CD1c-positive myeloid dendritic cell (primary cell): ENCODE results near the gene CLEC16A.
A peak's percentile ranks its signal among the peaks of the same experiment; 100 is the strongest.
"Not testable (repeated sequence)": the region's sequence is repeated elsewhere in the genome, so short reads cannot be mapped to it uniquely, and the experiment has no call there.

Source experiments
- DNase-seq: peaks from one replicate; pipeline ENCODE4 v3.0.0-alpha.2; 2016; ENCODE audit errors: extremely low spot score

Gene CLEC16A

DNA sequence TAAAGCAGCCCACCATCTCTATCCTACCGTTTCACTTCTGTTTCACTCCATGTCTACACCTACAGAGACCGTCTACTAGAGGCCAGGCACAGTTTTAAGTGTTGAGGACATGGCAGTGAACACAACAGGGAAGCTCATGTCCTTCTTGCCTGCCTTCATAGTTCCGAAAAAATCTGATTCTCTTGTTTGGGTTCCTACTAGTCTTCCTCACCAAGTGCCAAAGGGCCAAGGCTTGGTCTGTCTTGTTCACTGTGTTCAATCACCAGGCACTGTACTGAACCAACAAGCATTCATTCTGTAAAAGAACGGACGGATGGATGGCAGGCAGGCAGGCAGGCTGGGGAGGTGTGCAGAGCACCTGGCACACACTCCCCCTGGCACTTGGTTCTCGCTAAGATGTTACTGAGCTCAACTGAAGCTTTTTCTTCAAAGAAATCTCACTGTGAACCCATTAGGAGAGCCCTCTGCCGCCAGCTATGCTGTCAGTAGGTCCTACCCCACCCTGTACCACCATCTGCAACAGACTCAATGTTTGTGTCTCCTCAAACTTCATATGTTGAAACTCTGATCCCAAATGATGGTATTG, 4.6 kb upstream of the CLEC16A start:
- no peak for DNase-seq

DNA sequence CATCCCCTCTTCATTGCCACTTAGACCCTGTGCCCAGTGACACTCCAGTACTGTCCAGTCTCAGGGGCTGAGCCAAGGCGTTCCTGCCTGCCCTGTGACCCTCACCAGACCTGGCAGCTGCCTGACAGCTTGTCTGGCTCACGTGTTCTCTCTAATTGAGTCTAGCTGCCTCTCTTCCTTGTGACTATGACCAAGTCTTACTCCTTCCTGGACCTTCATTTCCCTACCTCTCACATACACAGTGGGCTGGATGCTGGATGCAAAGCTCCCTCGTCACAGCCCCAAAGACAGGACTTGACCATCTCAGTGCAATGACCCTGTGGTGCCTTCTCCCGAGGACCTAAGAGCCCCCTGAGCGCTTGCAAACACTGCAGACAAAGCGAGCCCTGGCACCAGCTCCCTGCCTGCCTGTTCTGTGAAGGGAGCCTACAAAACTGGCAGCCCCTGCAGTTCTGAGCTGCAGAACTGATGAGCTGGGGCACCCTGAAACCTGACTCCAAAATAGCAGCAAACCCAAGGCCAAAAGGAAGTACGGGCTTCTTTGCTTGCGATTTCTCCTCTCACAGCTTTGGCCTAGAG, 3.8 kb upstream of the CLEC16A start:
- DNase-seq = no peak

DNA sequence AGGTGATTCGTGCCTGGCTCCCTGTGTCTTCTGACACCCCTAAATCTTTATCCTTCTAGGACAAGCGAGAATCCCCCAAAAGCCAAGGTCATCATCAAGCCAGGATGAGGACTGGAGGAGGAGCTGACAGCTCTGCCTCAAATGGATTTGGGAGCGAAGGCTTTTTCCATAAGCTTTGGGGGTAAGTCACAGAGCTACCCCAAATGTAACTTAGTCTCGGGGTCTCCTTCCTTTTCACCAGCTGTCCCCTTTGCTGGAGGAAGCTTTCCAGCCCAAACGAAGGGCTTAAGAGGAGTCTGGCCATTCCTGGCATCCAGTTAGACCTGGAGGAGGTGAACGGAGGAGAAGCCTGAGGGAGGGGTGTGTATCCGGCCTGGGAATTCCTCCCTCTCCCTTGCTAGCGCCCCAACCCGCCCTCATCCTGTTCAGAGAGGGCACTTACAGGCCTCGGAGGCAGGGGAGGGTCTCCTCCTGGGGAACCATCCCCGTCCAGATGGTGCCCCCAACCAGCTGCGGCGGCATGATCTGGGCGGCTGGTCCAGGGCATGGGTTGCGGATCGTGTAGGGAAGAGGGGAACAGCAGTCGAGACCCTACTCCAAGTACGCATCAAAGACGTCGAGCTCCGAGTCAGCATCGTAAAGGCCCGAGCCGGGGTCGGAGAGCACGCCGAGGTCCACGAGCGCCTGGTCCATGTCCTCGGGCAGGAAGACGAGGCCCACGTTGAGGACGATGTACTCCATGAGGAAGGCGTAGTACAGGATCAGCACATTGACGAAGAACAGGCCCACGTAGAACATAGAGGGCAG, 3.0 kb upstream of the CLEC16A start:
- no peak for DNase-seq

DNA sequence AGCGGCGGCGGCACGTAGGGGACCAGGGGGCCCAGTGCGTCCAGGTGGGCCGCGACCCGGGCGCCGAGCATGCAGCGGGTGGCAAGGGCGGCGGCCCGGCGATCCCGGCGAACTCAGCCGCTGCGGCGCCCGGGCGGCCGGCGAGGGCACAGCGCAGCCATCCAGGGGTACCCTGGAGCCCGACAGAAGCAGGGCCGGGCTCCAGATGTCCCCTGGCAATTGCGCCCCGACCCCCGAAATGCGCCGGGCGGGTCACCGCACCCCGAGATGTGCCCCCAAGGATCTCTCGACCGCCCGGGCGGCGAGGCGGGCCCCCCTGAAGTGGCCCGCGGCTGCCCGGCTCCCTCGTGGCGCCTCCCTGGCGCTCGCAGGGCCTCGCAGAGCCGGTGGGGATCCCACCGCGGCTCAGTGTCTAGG, 2.4 kb upstream of the CLEC16A start:
- DNase-seq = not testable (repeated sequence)

DNA sequence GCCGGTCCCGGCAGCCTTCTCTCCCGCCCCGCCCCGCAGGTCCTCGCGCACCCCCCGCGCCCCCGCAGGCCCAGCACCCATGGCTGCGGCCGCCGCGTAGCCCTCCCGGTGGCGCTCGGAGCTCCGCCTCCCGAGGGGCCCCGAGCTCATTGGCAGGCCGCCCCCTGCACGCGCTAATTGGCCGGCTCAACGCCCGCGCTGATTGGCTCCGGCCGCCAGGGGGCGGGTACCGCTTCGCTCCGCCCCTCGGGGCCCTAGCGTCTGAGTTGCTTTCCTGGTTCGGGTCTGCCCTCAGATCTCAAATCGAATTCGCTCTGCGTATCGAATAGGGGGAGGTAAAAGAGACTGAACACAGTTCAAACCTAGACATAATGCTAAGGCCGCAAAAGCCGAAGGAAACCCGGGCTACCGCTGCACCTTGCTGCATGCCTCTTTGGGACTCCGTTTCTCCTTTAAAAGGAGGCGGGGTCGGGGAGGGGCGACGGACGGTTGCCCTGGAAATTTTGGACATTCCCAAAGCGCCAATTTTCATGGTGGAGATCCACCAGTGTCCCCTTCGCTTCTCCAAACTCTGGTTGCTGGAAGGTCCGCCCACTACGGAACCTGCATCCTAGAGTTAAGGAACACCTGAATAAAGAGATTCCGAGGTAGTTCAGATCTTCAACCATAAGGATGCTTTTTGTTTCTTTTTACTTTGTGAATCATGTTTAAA, 1.9 kb upstream of the CLEC16A start, which contains the start of gene DEXI:
TSS of gene DEXI (minus strand) at position 117 of the 712 bp plus-strand sequence. CDS start 463 bp downstream, outside the sequence.
- peak; percentile 97 for DNase-seq

DNA sequence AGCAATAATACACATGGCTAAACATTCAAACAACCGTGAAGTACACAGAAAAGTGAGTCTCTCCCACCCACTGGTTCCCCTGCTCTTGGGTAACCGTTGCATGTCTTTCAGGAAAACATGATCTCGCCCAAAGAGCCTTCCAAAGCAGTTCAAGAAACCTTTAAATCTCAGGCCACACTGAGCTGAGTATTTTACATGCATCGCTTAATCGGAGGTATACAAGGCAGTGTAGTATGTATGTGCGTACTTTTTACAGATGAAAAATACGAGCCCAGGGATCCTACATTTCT, 1.4 kb upstream of the CLEC16A start:
- DNase-seq = peak; percentile 48

DNA sequence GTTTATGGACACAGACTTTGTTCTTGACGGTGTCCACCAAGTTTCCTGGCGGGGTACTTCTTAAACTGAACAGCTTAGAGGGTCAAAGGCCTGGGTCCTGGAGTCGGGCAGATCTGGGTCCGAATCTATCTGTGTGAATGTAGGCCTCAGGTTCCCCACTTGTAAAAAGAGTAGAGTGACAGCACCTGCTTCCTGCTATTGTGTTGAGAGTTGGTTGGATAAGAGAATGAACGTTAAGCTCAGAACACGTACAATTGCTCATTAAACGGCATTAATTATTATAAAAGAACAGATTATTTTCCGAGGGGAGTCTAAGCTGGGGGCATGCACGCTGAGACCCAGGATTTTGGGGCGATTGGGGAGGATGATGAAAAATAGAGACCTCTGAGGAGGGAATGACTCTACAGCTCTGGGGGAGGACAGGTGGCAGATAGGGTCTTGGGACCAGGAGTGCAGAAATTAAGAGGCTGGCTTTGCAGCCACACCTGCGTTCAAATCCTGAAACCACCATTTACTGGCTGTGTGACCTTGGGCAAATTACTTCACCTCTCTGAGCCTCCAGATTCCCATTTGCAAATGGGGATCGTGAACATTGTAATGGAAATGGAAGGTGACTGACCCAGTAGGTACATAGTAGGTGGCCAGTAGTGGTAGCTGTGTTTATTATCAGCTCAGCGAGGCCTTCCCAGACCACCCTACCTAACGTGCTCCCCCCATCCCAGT, 862 bp downstream of the CLEC16A start:
- DNase-seq = no peak

DNA sequence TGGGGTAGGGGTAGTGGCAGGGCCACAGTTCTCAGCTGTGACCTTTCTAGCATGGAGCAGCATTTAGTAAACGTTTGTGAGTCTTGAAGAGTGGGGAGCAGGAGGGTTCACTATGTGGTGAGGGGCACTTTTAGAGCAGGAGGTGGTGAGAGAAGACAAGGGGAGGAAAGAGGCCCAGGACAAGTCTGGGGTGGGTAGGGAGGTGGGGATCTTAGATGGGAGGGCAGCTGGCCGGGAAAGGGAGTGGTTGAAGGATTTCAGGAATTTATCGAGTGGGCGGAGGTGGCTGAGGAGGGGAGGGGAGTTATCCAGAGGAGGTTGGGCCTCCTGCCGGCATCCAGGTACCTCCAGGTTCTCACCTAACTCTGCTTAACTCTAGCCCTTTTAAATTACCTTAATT, 1.9 kb downstream of the CLEC16A start:
- DNase-seq = no peak

DNA sequence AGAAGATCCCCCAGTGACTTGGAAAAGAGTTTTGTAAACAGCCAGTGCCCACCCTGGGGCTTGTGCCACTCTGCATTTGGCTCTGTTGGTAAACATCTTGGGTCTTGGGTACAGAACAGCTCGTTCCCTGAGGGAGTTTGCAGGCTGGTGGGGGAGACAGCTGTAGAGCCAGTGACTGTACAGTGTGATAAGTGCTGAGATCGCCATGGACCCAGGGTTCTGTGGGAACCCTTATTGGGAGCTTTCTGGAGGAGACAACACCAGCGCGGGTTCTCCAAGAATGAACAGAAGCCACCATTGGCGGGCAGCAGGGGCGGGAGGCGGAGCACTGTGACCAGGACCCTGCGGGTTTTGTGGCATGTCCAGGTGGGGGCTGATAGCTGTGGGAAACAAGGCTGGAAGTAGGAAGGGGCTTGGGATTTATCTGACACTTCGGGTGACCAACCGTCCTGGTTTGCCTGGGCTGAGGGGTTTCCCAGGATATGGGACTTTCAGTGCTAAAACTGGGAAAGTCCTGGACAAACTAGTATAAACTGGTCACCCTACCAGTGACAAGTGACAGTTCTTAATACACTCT, 2.9 kb downstream of the CLEC16A start:
- no peak for DNase-seq

DNA sequence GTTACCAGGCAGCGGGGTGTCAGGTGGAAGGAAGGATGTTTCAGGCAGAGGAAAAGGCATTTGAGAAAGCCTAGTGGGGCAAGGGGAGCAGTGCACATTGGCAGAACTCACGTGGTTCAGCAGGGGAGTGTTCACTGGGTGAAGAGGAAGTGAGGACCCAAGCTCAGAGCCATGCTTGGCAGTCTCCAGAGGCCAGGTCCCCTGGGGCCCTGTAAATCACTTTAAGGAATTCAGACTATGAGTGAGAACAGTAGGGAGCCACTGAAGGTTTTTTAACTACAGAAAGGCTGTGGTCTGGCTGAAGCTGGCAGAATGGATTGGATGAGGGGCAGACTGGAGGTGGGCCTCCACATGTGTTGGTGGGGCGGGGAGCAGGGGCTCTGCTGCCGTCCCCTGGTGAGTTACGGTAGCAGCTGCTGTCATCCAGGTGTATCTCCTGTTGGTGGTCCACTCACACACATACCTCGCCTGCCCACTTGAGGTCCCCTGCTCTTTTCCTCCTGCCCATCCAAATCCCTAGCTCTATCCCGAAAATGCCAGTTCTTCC, 5.1 kb downstream of the CLEC16A start:
- peak; percentile 79 for DNase-seq

DNA sequence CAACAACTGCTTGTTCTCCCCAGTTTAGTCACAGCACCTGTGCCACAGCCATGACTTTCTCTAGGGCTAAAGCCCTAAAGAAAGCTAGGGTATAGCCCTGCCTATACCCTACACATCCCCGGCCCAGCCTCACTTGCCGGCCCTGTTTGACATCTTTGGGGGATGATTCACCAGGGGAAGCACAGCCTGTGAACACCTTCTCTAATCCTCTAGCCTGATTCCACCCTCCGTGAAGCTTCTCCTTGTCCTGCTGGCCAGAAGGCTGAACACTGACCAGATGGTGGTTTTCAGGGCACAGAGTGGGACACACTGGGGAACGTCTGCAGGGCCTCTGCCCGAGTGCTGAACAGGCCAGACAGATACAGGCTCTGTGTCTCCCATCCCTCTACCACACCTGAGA, 6.0 kb downstream of the CLEC16A start:
- DNase-seq = no peak

DNA sequence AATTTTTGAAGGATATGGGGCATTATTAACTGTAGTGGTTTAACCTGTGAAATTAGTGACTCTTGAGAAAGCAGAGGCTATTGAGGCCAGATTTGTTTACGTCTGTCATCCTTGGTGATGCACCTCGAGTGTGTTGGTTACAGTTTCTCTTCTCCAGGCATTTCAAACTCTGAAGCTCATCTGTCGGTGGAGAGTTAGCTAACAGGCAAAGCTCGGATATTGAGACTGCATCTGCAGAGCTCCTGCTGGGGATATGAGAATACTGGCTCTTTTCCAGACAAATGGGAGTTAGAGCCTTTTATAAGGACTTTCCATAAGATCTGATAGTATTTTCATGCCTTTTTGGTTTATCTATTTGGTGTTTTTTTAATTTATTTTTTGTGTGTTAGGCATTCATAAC, 6.7 kb downstream of the CLEC16A start:
- DNase-seq = no peak

DNA sequence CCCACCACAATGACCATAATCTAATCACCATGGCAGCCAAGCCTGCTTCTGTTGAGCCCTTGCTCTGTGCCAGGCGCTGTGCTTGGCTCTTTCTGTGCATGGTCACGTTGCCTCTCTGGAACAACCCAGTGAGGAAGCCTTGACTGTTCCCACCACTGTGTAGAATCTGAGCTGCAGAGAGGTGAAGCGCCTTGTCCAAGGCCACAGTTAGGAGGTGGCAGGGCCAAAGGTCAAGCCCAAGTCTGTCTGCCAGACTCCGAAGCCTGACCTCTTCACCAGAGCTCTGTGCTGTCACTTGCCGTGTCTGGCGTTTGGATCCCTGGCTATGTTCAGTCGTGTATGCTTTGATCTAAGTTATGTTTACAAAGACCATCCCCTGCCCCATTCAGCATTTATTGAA, 10.5 kb downstream of the CLEC16A start:
- DNase-seq = no peak

DNA sequence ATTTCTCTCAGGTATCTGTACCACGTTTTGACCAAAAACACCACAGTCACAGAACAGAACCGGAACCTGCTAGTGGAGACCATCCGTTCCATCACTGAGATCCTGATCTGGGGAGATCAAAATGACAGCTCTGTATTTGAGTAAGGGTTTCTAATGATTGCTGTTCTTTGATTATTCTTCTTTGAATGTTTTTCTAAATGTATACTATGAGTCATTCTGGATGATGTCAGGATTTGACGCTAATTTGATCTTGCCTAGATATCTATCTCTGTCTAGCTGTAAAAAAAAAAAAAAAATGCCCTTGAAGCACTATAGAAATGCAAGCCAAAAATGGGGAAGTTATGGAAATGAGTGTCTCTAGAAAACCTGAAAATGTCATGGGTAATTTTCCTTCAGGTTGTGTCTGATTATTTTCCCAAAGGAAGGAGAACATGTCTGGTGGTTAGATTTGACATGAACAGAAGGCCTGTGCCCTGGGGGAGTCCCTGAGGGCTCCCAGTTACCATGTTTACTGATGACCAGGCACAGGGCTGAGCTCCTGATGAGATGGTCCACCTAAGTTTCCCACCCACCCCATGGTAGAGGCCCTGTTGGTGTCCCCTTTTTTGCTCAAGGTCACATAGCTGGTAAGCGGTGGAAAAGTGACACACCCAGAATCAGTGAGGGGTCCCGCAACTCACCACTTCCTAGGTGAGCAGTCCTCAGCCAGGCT, 13.6 kb downstream of the CLEC16A start:
- DNase-seq = peak; percentile 54

DNA sequence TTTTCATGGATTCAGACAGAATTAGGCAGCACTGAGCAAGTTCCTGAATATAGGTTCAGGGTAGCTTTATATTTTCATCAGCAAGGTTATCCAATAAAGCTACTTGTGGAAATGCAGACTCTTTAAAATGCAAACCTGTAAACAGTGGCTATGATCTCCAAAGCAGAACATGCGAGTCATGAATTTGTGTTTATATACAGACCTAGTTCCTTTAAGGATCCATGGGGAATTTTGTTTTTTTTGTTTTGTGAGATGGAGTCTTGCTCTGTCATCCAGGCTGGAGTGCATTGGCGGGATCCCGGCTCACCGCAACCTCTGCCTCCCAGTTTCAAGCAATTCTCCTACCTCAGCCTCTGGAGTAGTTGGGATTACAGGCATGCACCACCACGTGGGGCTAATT, 14.8 kb downstream of the CLEC16A start:
- no peak for DNase-seq

DNA sequence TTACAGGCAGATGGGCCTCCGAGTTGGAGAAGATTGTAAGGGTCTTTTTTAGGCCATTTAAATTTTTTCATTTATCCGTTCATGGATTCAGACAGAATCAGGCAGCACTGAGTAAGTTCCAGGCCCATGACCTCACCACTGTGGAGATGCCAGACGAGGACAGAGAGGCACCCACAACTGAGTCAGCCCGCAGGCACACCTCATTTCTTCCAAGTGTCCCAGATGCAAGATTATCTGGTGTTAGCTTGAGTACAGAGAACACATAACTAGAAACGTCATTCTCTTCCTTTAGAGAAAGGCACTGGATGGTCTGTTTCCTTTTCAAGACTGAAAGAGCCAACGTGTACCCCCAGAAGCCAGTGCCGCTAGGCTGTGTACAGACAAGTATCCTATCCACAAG, 16.9 kb downstream of the CLEC16A start:
- no peak for DNase-seq

DNA sequence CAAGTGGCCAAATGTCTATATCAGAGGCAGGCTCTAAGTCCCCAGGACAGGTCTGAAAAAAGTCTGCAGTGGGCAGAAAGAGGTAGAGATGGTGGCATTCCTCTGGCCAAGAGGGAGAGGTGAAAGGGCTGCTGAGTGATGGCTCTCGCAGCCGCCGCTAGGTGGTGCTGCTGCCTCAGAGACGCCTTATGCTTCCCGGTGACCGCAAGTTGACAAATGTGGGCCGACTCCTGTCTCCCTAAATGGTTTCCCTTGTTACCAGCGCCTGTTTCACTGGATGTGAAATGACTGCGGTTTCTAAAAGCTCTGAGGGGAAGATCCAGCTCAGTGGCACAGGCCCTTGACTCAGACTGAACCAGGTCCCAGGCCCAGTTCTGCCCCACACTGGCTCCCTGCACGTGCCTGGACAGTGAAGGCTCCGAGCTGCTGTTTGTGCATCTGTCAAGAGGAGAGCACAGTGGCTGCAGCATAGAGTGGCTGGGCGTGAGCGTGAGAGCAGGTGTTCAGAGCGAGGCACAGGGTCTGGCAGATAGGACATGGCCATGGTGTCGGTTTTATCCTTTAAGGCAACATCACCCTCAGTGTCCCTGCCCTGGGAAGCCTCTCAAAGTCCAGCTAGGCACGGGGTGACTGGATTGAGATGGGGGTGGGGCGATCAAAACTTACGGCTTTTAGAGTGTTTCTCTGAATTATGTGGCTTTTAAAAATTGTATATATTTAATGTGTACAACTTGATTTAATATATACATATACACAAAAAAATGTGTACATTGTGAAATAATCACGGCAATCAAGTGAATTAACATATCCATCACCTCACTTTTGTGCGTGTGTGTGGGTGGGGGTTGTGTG, 19.9 kb downstream of the CLEC16A start:
- DNase-seq = peak; percentile 90

DNA sequence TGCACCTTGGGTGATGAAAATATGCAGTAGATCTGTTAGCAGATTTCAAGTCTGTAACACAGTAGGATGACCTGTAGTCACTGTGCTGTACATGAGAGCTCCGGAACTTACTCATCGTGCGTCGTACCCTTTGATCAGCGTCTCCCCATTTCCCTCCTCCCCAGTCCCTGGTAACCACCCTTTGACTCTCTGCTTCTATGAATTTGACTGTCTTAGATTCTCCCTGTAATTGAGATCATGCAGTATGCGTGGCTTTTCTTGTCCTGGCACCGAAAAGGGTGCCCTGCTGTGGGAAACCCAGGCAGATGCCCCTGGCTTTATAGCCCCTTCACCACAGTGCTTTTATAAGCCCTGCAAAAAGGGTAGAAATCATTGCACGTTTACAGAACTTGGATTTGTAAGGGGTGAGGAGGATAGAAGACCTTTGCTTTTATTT, 20.5 kb downstream of the CLEC16A start:
- no peak for DNase-seq

DNA sequence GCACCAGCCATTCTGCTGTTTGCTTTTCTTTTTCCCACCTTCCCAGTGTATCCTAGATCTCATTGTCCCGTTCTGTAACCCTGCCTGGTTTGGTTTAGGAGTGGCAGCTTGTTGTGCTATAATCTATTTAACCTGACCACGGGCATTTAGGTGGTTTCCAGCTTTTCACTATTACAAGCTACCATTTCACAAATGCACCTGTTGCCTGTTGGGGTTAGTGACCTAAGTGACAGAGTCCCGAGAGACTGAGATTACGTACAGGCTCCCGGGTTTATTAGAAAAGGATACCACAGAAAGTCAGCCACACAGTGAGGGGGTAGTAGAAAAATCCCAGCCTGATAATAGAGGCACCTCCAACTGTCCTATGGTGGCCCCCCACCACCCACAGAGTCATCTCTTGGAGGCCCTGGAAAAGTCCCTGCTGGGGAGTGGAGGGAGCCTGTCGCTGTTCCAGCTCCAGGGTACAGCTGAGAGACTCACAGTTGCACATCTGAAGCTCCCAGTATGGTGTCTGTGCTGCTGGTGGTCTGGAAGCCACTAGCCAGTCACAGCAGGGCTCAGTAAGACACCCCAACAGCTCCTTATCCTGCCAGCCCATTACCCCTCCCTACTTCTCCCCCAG, 21.2 kb downstream of the CLEC16A start:
- DNase-seq = no peak
